HG02759 (cell line): ENCODE data around the gene IGSF6.
"Not testable (repeated sequence)": the region's sequence is repeated elsewhere in the genome, so short reads cannot be mapped to it uniquely, and the experiment has no call there.

Experiments
- ATAC-seq: cut with Tn5 transposase; IDR thresholded peaks from one replicate; pipeline ENCODE4 v1.9.1; 2021; ENCODE audit warnings: mild to moderate bottlenecking, moderate library complexity; ENCODE audit not compliant: unreplicated experiment

IGSF6 gene

DNA sequence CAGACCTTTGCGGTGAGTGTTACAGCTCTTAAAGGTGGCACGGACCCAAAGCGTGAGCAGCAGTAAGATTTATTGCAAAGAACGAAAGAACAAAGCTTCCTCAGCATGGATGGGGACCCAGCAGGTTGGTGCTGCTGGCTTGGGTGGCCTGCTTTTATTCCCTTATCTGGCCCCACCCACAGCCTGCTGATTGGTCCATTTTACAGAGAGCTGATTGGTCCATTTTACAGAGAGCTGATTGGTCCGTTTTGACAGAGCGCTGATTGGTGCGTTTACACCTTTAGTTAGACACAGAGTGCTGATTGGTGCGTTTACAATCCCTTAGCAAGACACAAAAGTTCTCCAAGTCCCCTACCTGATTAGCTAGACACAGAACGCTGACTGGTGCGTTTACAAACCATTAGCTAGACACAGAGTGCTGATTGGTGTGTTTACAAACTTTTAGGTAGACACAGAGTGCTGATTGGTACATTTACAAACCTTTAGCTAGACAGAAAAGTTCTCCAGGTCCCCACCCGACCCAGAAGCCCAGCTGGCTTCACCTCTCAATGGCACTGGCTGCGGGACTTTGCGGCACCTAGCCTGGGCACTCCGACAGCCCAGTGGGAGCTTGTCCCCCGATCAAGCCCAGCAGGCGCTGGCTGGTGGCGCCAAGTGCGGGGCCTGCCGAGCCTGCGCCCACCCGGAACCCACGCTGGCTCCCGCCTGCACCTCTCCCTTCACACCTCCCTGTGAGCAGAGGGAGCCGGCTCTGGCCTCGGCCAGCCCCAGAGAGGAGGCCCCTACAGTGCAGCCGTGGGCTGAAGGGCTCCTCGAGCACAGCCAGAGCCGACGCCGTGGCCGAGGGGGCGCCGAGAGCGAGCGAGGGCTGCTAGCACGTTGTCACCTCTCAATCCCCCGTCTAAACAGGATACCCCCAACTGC is 22.5 kb downstream of the IGSF6 start:
- not testable (repeated sequence) for ATAC-seq

DNA sequence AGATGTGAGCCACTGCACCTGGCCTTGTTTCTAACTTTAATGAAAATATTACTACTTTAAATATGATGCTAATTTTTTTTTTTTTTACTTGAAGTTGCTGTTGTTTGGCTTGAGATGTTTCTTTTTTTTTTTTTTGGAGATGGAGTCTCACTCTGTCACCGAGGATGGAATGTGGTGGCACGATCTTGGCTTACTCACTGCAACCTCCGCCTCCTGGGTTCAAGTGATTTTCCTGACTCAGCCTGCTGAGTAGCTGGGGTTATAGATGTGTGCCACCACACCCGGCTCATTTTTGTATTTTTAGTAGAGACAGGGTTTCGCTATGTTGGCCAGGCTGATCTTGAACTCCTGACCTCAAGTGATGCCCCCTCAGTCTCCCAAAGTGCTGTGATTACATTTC is 23.6 kb downstream of the IGSF6 start:
- no peak for ATAC-seq

DNA sequence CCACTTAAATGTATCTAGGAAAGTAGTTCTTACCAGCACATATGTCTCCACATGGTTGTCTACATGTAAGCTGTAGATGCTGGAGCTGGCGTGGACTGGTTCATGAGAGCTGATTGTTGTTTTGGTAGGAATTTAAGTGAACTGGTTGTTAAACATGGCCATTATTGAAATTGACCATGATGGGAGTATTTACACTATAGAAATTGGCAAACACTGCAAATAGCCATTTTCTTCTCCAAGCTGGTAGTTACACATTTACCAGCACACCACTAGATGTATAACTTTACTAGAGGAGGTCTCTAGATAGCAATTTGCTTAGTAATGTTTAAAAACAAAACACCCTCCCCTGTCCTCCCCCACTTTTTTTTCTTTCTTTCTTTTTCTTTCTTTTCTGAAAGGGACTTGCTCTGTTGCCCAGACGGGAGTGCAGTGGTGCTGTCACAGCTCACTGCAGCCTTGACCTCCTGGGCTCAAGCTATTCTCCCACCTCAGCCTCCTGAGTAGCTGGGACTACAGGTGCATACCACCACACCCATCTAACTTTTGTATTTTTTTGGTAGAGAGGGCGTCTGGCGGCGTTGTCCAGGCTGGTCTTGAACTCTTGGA is 24.2 kb downstream of the IGSF6 start:
- ATAC-seq, result no peak

DNA sequence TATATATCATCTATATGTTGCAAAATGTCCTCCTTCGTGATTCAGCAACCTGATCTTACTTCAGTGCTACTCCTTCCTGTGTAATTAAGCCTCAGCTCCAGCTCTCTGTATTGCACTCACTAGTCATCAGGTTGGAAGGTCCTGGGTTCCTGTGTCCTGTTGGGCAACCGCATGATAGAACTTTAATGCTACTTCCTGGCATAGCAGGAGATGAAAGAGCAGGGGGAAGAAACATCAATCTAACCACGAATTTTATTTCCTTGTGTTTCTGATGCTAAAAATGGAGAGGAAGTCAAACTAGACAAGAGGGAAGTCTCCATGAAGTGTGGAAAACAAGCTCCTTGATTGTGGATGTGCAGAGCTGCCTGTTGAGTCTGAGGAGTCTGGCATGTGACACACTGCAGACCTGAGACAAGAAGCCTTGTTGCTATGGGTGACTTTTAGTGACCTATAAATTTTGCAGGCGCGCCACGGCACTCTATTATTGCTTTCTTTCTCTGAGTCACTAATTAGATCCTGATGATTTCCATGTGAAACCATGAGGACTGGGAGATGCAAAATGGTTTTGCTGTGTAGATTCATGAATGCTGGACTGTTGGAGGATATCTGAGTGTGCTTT is 25.6 kb downstream of the IGSF6 start:
- no peak for ATAC-seq

DNA sequence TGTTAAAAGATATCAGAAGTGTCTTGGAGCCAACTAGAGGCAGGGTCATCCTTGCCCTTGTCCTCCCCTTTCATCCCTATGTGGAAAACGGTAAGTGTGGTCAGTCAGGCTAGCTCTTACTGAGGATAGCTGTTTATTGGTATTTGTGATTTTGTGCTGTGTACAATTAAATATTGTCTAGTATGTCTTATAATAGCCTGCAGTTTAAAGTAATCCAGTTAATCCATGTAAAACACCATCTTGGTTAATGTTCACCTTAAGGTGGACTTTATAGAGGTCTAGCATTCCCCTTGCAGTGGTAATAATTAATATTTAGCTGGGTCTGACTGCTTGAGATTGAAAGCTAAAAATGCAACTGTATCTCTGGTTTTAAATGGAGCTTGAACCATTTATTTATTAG is 27.4 kb downstream of the IGSF6 start:
- ATAC-seq, result no peak

DNA sequence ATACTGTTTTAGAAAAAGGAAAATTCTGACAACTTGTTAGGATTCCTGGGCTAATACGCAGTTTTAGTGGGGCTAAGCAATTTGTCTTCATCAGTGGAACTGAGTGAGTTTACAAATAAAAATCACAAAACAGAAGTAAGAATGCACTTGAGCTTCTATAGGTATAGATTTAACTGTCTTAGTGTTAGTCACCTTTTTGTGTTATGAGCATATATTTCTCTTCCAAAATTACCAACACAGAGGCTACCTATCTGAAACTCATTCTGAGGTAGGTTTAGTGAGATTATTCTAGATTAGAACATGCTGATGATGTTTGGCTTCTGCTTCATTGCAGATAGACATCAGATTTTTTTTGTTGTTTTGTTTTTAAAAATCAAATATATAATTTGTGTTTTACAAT is 29.9 kb downstream of the IGSF6 start:
- ATAC-seq, result no peak

DNA sequence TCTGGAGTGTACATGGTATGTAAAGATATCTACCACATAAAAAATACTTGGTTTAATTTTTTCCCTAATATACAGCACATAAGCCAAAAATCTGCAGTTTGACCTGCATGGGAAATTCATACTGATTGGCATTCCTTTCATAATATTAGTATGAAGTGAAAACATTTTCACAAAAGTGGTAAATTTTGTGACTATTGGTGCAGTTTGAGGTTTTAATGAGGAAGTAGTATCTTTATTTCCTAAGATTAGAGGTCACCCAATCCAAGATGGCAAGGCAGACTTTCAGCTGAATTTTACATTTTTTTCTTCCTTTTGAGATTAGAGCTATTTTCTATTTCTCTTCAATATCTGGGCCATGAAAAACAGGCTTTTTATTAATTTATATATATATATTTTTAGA is 31.8 kb downstream of the IGSF6 start:
- no peak for ATAC-seq

DNA sequence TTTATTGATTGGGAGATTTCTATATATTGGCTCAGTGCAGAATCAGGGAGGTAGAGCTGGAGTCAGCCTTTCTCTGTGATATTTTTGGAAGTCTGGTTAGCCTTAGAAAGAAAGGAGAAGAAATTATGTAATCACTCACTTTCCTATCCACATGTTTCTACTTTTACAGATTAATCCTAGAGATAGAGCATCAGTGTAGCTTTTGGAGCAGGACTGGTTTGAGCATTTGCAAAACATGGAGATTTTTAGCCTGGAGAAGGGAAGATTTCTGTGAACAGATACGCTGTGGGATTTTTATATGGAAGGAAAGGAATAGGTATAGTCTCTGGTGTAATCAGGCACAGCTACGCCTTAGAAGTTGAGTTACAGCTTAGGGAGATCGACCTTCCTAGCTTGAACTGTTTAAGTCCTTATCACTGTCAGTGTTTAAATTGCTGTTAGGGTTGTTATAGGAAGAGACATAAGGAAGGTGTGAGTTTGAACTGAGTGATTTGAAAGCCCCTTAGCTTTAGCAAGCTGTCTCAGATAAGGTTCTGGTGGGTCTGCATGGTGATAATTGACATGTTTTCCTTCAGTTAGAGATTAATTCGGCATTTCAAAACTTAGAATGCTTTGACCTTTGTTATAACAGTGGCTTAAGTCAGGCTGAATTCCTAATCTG is 32.5 kb downstream of the IGSF6 start:
- ATAC-seq, result no peak

DNA sequence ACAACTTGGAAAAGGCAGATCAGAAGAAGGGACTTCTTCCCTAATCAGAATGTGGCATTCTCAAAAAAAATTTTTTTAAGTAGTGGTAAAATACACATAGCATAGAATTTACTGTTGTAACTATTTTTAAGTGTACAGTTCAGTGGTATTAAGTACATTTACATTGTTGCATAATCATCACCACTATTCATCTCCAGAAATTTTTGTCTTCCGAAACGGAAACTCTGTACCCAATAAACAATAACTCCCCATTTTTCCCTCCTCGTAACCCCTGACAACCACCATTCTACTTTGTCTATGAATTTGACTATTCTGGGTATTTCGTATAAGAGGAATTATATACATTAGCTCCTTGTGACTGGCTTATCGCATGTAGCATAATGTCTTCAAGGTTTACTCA is 34.1 kb downstream of the IGSF6 start:
- ATAC-seq, result no peak

DNA sequence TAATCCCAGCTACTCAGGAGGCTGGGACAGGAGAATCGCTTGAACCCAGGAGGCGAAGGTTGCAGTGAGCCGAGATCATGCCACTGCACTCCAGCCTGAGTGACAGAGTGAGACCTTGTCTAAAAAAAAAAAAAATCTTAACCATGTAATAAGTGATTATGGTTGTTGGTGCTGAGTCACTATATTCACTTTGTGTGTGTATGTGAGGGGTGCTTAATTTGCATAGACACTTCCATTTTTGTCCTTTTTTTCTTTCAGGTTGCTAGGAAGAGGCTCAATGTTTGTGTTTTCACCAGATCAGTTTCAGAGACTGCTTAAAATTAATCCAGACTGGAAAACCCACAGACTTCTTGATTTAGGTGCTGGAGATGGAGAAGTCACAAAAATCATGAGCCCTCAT is 34.8 kb downstream of the IGSF6 start:
- no peak for ATAC-seq

DNA sequence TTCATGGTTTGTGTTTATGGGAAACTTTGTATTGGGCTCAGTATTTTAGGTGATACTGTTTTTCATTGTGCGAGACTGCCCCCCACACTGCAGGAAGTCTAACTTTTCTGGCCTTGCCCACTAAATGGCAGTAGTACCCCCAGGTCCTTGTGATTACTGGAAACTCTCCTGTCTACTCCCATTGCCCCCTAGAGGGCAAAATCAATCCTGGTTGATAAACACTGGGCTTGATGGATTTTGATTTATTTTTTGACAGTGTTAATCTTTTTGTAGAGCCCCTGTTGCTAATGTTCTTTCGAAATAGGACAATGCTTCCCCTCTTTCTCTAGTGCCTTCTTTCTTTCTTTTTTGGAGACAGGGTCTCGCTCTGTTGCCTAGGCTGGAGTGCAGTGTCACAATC is 37.5 kb downstream of the IGSF6 start:
- no peak for ATAC-seq

DNA sequence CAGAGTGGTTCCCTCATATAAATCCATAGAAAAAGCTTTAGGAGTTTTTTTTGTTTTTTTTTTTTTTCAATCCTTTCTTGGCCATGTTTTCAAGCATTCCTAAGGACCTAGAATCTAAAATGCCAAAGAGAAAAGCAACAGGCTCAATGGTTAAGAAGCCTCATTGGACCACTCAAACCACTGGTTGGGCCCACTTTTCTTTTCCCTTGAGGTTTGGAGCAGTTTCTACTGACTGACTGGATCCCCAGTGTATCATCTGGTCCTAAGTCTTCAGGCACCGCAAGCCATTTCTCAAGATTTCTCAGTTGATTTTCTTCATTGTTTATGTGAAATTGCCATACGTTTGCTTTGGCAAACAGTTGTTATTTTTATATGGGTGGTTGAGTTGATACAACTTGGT is 38.6 kb downstream of the IGSF6 start:
- ATAC-seq, result no peak

DNA sequence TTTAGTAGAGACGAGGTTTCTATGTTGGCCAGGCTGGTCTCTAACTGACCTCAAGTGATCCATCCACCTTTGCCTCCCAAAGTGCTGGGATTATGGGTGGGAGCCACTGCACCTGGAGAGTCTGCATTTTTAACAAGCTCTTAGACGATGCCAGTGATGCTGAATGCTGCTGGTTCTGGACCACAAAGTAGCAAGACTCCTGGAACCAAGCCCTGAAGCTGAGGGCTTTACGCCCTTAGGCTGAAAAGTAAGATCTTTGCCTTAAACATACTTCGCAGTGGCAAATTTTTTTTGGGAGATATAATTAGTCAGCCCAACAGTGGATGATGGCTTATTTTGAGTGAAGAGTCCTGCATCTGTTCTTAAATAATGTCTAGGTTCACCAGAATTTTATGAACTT is 39.0 kb downstream of the IGSF6 start:
- ATAC-seq, result no peak

DNA sequence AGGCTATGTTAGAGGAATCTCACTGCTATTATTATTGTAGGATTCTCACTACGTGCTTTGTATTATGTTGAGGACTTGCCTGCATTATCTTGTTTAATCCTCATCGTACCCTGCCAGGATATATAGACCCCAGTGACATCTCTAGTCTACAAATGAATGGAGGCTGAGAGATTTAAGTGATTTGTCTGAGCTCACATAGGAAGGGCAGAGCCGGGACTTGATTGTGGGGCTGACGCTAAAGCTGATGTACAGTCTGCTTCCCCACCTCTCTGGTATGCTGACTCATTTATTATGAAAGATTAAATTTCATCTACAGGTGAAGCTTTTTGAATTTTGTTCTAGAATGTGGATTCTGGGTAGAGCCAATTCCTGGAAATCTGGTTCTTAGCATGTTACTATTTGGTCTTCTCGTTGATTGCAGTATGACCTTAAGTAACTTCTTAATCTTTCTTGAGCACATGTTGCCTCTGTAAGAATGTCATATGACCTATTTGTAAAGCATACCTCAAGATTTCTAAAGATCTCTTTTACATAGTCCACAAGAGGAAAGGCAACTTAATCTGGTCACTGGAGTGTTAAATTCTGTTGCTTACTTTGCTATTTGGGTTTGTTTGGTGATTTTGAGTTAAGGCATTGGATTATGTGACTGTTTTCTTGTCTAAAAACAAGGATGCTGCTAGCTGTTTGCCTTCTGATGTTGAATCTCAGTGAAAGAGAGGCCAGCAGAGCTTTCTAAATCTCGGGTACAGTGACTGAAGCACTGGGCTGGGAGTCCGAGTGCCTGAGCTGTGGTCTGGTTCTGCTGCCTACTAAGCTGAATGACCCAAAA is 40.6 kb downstream of the IGSF6 start:
- ATAC-seq, result no peak

DNA sequence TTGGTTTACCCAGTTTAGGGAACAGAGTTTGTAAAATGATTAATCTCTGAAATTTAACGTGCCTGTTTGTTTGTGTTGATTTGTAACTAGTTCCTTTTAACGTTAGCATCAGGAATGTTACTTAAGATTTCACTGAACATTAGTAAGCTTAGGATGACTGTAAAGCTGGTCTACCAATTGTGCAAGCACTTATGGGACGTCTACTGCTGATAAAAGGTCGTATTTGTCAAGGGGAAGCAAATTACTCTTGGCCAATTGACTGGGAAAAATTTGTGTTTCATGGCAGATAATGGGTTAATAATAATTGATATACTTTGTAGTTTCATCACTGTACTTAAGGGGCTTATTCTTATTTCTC is 41.2 kb downstream of the IGSF6 start:
- no peak for ATAC-seq

DNA sequence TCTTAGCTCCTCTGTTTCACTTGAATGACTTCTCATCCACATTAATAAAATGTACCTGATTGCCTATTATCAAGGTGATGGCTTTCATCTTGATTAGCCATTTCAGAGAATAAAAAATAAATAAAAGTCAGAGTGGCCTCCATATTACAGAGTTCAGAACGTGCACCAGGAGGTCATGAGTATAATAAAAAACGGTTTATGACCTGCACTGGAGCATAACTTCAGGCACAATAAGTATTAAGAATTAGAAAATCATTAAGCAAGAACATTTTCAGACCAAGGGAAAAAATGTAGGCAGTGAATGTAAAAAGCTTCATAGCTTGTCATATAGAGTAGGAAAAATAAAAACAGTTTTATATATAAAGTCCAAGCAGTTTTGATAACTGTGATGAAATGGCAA is 41.6 kb downstream of the IGSF6 start:
- ATAC-seq, result no peak

DNA sequence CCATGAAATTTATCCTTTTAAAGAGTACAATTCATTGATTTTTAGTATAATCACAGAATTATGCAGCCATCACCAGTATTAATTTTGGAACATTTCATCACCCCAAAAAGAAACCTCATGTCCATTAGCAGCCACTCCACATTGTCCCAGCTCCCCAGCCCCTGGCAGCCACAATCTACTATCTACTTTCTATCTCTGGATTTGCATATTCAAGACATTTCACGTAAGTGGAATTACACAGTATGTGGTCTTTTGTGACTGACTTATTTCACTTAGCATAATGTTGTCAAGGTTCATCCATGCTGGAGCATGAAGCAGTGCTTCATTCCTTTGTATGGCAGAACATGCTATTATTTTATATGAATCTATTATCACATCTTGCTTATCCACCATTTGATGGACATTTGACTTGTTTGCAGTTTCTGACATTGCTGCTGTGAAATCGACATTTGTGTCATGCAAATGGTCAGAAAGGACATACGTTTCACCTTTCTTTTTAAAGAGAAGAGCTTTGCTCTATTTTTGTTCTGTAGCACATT is 42.3 kb downstream of the IGSF6 start:
- no peak for ATAC-seq

DNA sequence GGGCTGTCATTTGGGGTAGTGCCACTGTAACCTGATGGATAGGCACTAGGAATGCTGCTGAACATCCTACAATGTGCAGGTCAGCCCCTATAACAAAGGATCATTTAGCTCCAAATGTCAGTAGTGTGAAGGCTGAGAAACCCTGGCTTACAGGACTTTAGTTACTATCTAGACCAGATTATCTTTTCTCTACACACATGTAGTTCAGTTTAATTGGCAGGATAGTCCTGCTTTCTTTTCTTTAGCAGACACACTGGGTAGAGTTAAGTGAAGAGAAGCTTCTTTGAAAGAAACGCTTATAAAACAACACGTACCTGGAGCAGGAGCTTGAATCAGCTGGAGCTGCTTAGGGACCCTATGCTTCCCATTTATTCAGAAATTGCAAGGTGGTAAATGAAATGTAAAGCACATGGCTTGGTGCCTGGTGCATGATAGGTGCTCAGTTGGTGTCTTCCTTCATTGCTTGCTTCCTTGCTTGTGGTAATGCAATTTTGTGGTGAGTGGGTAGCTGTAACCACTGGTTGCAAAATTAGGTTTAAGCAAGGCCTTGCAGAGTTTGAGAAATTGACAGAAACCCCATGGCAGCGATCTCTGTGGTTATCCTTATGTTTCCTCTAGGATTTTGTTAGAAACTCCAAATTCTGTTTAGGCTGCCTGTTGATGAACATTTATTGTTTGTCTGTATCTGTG is 43.6 kb downstream of the IGSF6 start:
- no peak for ATAC-seq

DNA sequence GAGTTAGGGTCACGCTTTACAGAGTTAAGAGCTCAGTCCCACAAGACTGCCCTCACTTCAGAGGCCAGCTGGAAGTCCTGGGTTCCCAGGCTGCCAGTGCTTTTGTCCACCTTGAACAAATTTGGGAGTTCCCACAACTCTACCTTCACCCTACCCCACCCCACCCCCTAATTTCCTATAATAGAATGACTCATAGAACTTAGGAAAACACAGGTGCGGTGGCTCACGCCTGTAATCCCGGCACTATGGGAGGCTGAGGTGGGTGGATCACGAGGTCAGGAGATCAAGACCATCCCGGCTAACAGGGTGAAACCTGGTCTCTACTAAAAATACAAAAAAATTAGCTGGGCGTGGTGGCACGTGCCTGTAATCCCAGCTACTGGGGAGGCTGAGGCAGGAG is 46.6 kb downstream of the IGSF6 start:
- ATAC-seq, result not testable (repeated sequence)

DNA sequence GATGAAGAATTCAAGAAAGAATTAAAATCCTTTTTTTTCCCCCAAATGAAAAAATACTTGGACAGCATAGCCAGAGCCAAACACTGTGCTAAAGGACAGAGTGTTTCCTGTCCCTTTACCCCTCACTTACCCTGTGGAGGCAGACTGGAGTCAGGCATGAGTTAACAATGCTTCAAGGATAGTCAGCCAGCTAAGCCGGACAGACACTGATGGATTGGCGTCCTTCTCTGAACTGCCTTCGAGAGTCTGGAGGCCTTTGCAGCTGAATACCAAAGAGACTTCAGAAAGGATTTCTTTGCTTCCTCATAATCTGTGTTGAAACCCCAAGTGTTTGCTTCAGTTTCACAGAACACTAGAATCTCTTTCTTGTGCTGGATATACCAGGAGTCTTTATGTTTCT is 48.5 kb downstream of the IGSF6 start:
- no peak for ATAC-seq
